A673 (cell line): Measurements from ENCODE around the gene MORC3. TPM values are rescaled to one million over a fixed set of nuclear protein-coding genes. Genes with fewer than 3 reads are reported as not detected.

Source experiments
- BruUV-seq: library from RNA; stranded (reverse); fragments of 400-500 nt; replicated peaks from 2 replicates; lab custom pipeline; 2021; lab: Mats Ljungman, UMichigan
- CTCF ChIA-PET: fragments of 300-600 bp; sonication (Branson Sonifier 250); formaldehyde crosslinking; loops from one replicate; lab custom pipeline; 2022; ENCODE audit warnings: antibody characterized with exemption; lab: Charles Lee
- POLR2A ChIA-PET: fragments of 300-600 bp; sonication (Branson Sonifier 250); formaldehyde crosslinking; loops from one replicate; lab custom pipeline; 2022; ENCODE audit warnings: antibody characterized with exemption; ENCODE audit not compliant: low non-redundant PET; lab: Charles Lee
- DNase-seq: peaks from one replicate; pipeline ENCODE4 v3.0.0-alpha.2; 2015; ENCODE audit warnings: low spot score
- H3K27ac ChIP-seq: fragments of 200-600 bp; sonication (generic); 2 replicates; pipeline ENCODE4 v1.5.1; 2016; ENCODE audit warnings: mixed run types, low read depth, mild to moderate bottlenecking, mixed read lengths, antibody characterized with exemption, low read length; ENCODE audit not compliant: poor library complexity, severe bottlenecking
- H3K27me3 ChIP-seq: fragments of 200-600 bp; sonication (generic); replicated peaks from 2 replicates; pipeline ENCODE4 v1.6.1; 2017; ENCODE audit warnings: mixed run types, low read depth, mild to moderate bottlenecking, mixed read lengths, antibody characterized with exemption, low read length; ENCODE audit not compliant: insufficient read depth, poor library complexity
- H3K36me3 ChIP-seq: fragments of 200-600 bp; sonication (generic); 2 replicates; pipeline ENCODE4 v1.6.1; 2016; ENCODE audit warnings: mixed run types, mild to moderate bottlenecking, mixed read lengths, antibody characterized with exemption, low read length; ENCODE audit not compliant: insufficient read depth, poor library complexity, severe bottlenecking
- H3K4me1 ChIP-seq: fragments of 200-600 bp; sonication (generic); 2 replicates; pipeline ENCODE4 v1.6.1; 2017; ENCODE audit warnings: mixed run types, mild to moderate bottlenecking, mixed read lengths, antibody characterized with exemption, low read length; ENCODE audit not compliant: insufficient read depth, poor library complexity, severe bottlenecking
- H3K4me3 ChIP-seq: fragments of 200-600 bp; sonication (generic); 2 replicates; pipeline ENCODE4 v1.5.1; 2016; ENCODE audit warnings: low read depth, mixed run types, mild to moderate bottlenecking, mixed read lengths, low read length; ENCODE audit not compliant: poor library complexity, severe bottlenecking
- H3K9me3 ChIP-seq: fragments of 200-600 bp; sonication (generic); 2 replicates; pipeline ENCODE4 v1.6.1; 2016; ENCODE audit warnings: mixed run types, low read depth, mild to moderate bottlenecking, mixed read lengths, antibody characterized with exemption, low read length; ENCODE audit not compliant: poor library complexity, severe bottlenecking
- CTCF ChIP-seq: fragments of 300-800, 200-600 bp; sonication (generic); conservative IDR thresholded peaks from 2 replicates; pipeline ENCODE4 v1.5.1; 2017; ENCODE audit warnings: low read depth, mild to moderate bottlenecking, antibody characterized with exemption, low read length, moderate library complexity, mixed read lengths
- EZH2 ChIP-seq: fragments of 200-600 bp; sonication (generic); IDR thresholded peaks from 2 replicates; pipeline ENCODE4 v1.6.1; 2017; ENCODE audit warnings: borderline replicate concordance, low read depth, mild to moderate bottlenecking, mixed read lengths, antibody characterized with exemption, low read length; ENCODE audit not compliant: poor library complexity, severe bottlenecking
- intact Hi-C: fragments of 100-400 bp; cut with micrococcal nuclease; formaldehyde crosslinking; loops from one replicate; pipeline ENCODE4 v1.10.0; 2022; ENCODE audit not compliant: unreplicated experiment
- total RNA-seq: library from RNA; stranded (reverse); gene quantifications from 2 replicates; pipeline ENCODE4 v1.2.3, GENCODE V29; 2021

The MORC3 gene
- total RNA-seq, 1 experiment from 2014 or later, result 30.0 TPM

- no peaks in the 10 kb centered on the region for H3K9me3 ChIP-seq
- TF ChIP-seq CTCF, result peak; percentile 86
- TF ChIP-seq EZH2, result no peak
- H3K27ac ChIP-seq, result peak overlapping the region; percentile 52
- BruUV-seq, result no TSS peak
- peak; percentile 90 for DNase-seq
- H3K4me3 ChIP-seq, result no peak overlapping the region
- H3K4me1 ChIP-seq, result peaks cover 27% of the 10 kb centered on the region
- H3K36me3 ChIP-seq, result peaks cover 21% of the 10 kb centered on the region
- no peaks in the 10 kb centered on the region for H3K27me3 ChIP-seq
- CTCF ChIA-PET, result interaction anchor here (0.6 to 0.7 kb wide), 2 partner anchors 21 to 59 kb away, joined by 3 to 4 read pairs; no protein-coding TSS in a partner anchor
- intact Hi-C loops, result loop anchor here (2.0 to 10.0 kb wide), 6 partner anchors 67 to 507 kb away; no protein-coding TSS in a partner anchor
- POLR2A ChIA-PET, result no interaction called here
Observed at GRCh38 chr21:36419996-36420395, 100.0 kb downstream of the MORC3 start.

GRCh38 chr21:36420571-36421339 lies 100.8 kb downstream of the MORC3 start:
- TF ChIP-seq EZH2, result no peak
- TF ChIP-seq CTCF, result no peak
- BruUV-seq, result no TSS peak
- no peak for DNase-seq
- Histone ChIP-seq H3K4me3 (no peak overlapping the region), H3K27me3 (no peaks in the 10 kb centered on the region), H3K9me3 (no peaks in the 10 kb centered on the region), H3K36me3 (peaks cover 16% of the 10 kb centered on the region), H3K4me1 (peaks cover 27% of the 10 kb centered on the region), H3K27ac (peak overlapping the region; percentile 52)
- CTCF ChIA-PET, result no interaction called here
- POLR2A ChIA-PET, result interaction anchor here (0.6 kb wide), 1 partner anchor 296 kb away, joined by 6 read pairs; no protein-coding TSS in a partner anchor
- intact Hi-C loops, result loop anchor here (2.0 to 10.0 kb wide), 6 partner anchors 67 to 506 kb away; no protein-coding TSS in a partner anchor

GRCh38 chr21:36422279-36423098 lies 102.5 kb downstream of the MORC3 start:
- POLR2A ChIA-PET, result no interaction called here
- H3K9me3 ChIP-seq, result no peaks in the 10 kb centered on the region
- peaks cover 6% of the 10 kb centered on the region for H3K36me3 ChIP-seq
- peak overlapping the region; percentile 66 for H3K27ac ChIP-seq
- no peak overlapping the region for H3K4me3 ChIP-seq
- CTCF ChIA-PET, result interaction anchor here (0.8 to 1.0 kb wide), 2 partner anchors 218 to 495 kb away, joined by 3 read pairs; no protein-coding TSS in a partner anchor
- TF ChIP-seq CTCF (peak; percentile 92), EZH2 (no peak)
- DNase-seq, result peak; percentile 88
- intact Hi-C loops, result loop anchor here (5.0 to 10.0 kb wide), 4 partner anchors 65 to 432 kb away; no protein-coding TSS in a partner anchor
- BruUV-seq, result no TSS peak
- no peaks in the 10 kb centered on the region for H3K27me3 ChIP-seq
- H3K4me1 ChIP-seq, result peaks cover 27% of the 10 kb centered on the region
